ENCODE data around the gene DNAH14. TPM values are rescaled to one million over a fixed set of nuclear protein-coding genes. Genes with fewer than 3 reads are reported as not detected.
A peak's percentile ranks its signal among the peaks of the same experiment; 100 is the strongest.

DNAH14 gene
- total RNA-seq, 2 experiments from 2014 or later, result 0.27 to 0.34 TPM

- Histone ChIP-seq H3K4me1 (ENCODE audit: insufficient read depth, low read length) (peaks cover 59% of the 10 kb centered on the region), H3K9me3 (ENCODE audit: control insufficient read depth in 1 of 2, insufficient read depth in 1 of 2, low read length in 2 of 2) (peaks cover 0 to 4% of the 10 kb centered on the region in 2 experiments), H3K36me3 (ENCODE audit: insufficient read depth, low read length) (no peaks in the 10 kb centered on the region), H3K27ac (ENCODE audit: low read depth in 1 of 2, low read length in 2 of 2) (no peak overlapping the region), H3K27me3 (ENCODE audit: control insufficient read depth in 1 of 2, insufficient read depth in 2 of 2, low read length in 2 of 2) (no peaks in the 10 kb centered on the region), H3K4me3 (ENCODE audit: low read length) (no peak overlapping the region)
- Mint-ChIP-seq H3K4me1 (ENCODE audit: low read depth) (peaks cover 49% of the 10 kb centered on the region), H3K4me3 (no peak overlapping the region), H3K9me3 (no peaks in the 10 kb centered on the region), H3K27ac (peak overlapping the region; percentile 51), H3K36me3 (ENCODE audit: low read depth) (no peaks in the 10 kb centered on the region), H3K27me3 (no peaks in the 10 kb centered on the region)
- intact Hi-C loops (cut with DNase I, micrococcal nuclease), result loop anchor here in 1 of 2 experiments (10.0 kb wide), 1 partner anchor 737 kb away; the partner anchor contains the start of gene ACBD3
- DNase-seq, result no peak
- ChIA-PET CTCF (no interaction called here), POLR2A (interaction anchor here (1.7 to 9.2 kb wide), 2 partner anchors 20 to 21 kb away, joined by 10 to 280 read pairs; partner anchors contain the start of gene LBR)
- TF ChIP-seq, protein P1, sequence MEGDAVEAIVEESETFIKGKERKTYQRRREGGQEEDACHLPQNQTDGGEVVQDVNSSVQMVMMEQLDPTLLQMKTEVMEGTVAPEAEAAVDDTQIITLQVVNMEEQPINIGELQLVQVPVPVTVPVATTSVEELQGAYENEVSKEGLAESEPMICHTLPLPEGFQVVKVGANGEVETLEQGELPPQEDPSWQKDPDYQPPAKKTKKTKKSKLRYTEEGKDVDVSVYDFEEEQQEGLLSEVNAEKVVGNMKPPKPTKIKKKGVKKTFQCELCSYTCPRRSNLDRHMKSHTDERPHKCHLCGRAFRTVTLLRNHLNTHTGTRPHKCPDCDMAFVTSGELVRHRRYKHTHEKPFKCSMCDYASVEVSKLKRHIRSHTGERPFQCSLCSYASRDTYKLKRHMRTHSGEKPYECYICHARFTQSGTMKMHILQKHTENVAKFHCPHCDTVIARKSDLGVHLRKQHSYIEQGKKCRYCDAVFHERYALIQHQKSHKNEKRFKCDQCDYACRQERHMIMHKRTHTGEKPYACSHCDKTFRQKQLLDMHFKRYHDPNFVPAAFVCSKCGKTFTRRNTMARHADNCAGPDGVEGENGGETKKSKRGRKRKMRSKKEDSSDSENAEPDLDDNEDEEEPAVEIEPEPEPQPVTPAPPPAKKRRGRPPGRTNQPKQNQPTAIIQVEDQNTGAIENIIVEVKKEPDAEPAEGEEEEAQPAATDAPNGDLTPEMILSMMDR (IDR thresholded peaks at IDR 0.05), result no peak
- ATAC-seq (ENCODE audit: poor library complexity), result no peak
Observed at GRCh38 chr1:225447650-225448089, 518.2 kb downstream of the DNAH14 start.

DNA sequence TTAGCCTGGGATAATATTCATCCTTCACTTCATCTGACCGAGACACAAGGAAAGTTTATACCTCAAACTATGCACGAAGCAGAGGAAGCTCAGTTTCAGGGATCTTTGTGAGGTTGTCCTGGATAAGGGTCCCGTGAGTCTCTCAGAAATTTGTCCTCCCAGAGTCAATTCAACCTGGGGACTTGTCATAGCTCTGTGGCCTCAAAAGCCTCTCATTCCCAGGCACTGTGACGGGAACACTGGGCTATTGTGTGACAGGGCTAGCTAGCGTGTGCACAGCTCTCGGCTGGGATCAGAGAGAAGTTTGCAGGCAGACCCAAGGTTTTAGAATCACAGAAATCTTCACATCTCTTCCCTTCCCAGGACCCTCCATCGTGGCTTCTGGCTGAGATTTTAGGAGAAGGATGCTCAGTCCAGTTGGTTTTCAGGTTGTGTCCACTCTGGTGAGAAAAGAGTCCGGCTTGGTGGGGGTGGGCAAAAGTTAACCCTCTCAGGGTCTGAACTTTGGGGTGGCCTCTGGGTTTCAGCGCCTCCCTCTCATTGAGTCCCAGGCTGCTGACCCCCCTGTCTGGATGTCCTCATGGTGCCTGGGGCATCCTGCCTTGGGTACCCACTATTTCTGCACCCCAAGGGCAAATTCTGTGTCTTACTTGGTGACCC is 518.8 kb downstream of the DNAH14 start:
- intact Hi-C loops (cut with DNase I, micrococcal nuclease), result loop anchor here in 1 of 2 experiments (10.0 kb wide), 1 partner anchor 737 kb away; the partner anchor contains the start of gene ACBD3
- H3K4me3 ChIP-seq (ENCODE audit: low read length), result no peak overlapping the region
- H3K9me3 ChIP-seq (ENCODE audit: control insufficient read depth in 1 of 2, insufficient read depth in 1 of 2, low read length in 2 of 2), result peaks cover 0 to 4% of the 10 kb centered on the region in 2 experiments
- TF ChIP-seq, protein P1 (IDR thresholded peaks at IDR 0.05), result no peak
- peaks cover 53% of the 10 kb centered on the region for H3K4me1 ChIP-seq (ENCODE audit: insufficient read depth, low read length)
- ATAC-seq (ENCODE audit: poor library complexity) (no peak), DNase-seq (no peak)
- no peak overlapping the region for H3K27ac ChIP-seq (ENCODE audit: low read depth in 1 of 2, low read length in 2 of 2)
- H3K27me3 ChIP-seq (ENCODE audit: control insufficient read depth in 1 of 2, insufficient read depth in 2 of 2, low read length in 2 of 2), result no peaks in the 10 kb centered on the region
- Mint-ChIP-seq H3K27me3 (no peaks in the 10 kb centered on the region), H3K4me1 (ENCODE audit: low read depth) (peaks cover 45% of the 10 kb centered on the region), H3K4me3 (no peak overlapping the region), H3K36me3 (ENCODE audit: low read depth) (no peaks in the 10 kb centered on the region), H3K9me3 (no peaks in the 10 kb centered on the region), H3K27ac (no peak overlapping the region)
- no peaks in the 10 kb centered on the region for H3K36me3 ChIP-seq (ENCODE audit: insufficient read depth, low read length)
- ChIA-PET CTCF (no interaction called here), POLR2A (interaction anchor here (1.0 to 9.2 kb wide), 3 partner anchors 19 to 329 kb away, joined by 4 to 280 read pairs (median 10); partner anchors contain the start of genes LBR and SRP9)

All from CD4-positive, alpha-beta T cell (primary cell).